Muscle of back (tissue), 11 donors: ENCODE measurements around the gene POFUT1. TPM values are rescaled to one million over a fixed set of nuclear protein-coding genes. Genes with fewer than 3 reads are reported as not detected.
A peak's percentile ranks its signal among the peaks of the same experiment; 100 is the strongest.
"Not testable (repeated sequence)": the region's sequence is repeated elsewhere in the genome, so short reads cannot be mapped to it uniquely, and the experiment has no call there.

Source experiments
- DNase-seq, 3 donors: peaks; one replicate each; pipeline versions ENCODE4 v3.0.0 to v3.0.0-alpha.2; 2013
- polyA plus RNA-seq, 10 donors: library from polyadenylated mRNA; unstranded; fragments of 120-200 nt; gene quantifications; one replicate each; pipeline ENCODE4 v1.2.1, GENCODE V29; 2013; ENCODE audit not compliant: insufficient read length in 10 of 10

Gene POFUT1
- polyA plus RNA-seq, 10 donors = 27.6 to 36.5 (median 29.8) TPM

DNA sequence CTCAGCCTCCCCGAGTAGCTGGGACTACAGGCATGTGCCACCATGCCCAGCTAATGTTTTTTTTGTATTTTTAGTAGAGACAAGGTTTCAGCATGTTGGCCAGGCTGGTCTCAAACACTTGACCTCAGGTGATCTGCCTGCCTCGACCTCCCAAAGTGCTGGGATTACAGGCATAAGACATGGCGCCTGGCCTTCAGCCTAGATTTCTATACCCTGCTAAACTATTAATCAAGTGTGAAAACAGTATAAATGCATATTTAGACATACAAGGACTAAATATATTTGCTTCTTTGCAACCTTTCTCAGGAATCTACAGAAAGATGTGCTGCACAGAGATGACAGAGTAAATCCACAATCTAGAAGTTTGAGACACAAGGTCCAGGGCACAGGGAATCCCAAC lies 67.5 kb downstream of the POFUT1 start:
- DNase-seq = not testable (repeated sequence)

DNA sequence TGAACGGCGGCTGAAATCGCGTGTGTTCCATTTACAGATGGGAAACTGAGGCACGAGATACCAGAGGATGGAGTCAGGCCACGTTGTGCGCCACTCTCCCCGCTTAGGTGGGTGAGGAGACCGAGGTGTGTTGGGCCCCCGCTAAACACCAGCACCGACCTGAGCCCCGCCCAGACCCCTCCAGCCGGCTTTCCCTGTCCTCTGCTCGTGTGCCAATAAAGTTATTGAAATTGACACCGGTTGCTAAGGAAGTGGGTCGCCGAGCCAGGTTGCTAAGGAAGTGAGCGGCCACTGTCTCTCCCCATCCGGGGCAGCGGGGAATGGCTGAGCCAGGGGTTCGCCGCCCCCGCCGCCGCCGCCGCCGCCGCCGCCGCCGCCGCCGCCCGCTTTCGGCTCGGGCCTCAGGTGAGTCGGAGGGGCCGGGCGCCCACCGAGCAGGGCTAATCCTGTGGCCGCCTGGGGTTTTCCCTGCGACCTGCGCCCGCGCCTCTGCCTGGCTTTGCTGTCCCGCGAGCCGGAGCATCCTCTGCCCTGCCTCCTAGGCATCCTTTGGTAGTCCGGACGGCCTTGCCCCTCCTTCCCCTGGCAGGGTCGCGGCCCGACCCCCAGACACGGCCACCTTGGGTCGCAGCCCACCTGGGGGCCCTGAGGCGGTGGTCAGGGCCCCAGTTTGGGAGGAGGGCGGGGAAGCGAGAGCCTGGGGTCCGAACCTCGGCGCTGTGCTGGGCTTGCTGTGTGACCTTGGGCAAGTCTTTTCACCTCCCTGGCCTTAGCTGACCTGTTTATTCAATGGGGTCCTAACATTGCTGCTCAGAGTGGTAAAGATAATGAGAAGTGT lies 69.9 kb downstream of the POFUT1 start, which contains the start of gene KIF3B:
TSS of gene KIF3B (plus strand) at position 291 of the 838 bp plus-strand sequence. CDS start 32,127 bp downstream, outside the sequence.
- peak; percentile 89 to 94 (median 91) for DNase-seq

DNA sequence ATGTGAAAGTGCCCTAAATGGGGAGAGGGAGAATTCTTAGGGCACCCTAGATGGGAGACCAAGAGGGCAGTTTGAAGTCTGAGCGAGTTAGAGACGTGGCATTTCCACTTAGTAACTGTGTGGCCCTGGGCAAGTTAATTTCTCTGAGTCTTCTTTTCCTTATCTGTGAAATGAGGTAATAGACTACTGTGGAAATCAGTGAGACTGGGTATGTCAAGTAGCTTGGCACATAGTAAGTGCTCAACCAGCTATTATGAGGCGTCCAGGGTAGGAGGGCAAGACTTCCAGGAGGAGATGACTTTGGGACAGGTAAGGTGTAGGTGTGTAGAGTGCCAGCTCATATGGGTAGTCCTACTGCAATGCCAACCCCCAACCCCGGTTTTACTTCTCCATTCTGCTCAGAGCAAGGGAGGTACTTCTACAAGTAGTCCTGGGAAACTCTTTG lies 70.5 kb downstream of the POFUT1 start:
- DNase-seq = peak in 1 of 3 donors; percentile 10

DNA sequence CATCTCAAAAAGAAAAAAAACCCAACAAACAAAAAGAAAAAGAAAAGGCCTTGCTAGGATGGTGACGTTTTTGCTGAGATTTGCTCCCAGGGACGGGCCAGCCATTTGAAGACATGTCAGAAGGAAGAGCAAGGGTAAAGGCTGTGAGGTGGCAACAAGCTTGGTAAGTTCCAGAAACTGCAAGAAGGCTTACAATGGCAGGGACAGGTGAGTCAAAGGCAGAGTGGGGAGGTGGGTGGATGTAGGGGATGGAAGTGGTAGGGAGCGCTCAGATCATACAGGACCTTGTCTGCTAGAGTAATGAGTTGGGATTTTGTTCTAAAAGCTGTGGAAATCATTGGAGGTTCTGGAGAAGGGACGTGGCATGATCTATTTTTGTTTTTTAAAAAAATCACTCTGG lies 74.0 kb downstream of the POFUT1 start:
- no peak for DNase-seq

DNA sequence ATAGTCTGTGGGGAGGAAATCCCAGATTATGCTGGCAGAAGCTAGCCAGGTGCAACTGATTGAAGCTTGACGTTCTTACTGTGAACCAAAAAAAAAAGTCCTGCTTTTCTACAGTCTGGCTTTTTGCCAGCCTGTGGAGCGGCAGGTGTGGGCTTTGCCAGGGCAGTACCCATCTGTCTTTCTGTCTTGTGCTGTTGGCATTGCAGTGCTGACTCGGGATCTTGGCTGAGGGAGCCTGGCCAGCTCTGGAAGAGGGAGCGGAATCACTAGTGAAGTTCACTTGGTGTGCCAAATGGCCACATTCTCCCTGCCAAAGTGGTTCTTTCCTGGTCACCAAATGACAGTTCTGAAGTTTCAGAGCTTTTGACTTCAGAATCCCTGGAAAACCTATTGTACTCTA lies 74.8 kb downstream of the POFUT1 start:
- DNase-seq = peak in 2 of 3 donors; percentile 15

DNA sequence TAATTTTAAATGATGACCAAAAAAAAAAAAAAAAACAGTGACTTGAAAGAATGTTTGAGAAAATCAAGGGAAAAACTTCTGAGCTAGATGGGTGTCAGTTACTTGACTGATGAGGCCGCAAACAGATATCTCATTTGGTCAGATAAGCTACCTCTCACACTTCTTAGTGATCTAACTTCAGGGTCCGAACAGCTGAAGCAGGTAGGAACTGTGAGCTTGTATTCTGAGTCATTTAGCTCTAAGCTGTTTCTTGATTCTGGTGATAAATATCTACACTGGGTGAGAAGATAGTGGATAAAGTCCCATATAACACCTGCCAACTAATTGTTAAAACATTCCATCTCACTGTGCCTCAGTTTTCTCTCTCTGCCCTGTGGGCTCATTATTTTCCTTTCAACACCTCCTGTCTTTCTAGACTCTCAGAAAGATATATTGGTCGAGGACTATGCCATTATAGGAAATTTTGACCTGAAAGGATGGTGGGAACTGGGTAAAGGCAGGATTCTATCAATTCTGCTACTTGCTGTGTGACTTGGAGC lies 77.5 kb downstream of the POFUT1 start:
- DNase-seq = no peak

DNA sequence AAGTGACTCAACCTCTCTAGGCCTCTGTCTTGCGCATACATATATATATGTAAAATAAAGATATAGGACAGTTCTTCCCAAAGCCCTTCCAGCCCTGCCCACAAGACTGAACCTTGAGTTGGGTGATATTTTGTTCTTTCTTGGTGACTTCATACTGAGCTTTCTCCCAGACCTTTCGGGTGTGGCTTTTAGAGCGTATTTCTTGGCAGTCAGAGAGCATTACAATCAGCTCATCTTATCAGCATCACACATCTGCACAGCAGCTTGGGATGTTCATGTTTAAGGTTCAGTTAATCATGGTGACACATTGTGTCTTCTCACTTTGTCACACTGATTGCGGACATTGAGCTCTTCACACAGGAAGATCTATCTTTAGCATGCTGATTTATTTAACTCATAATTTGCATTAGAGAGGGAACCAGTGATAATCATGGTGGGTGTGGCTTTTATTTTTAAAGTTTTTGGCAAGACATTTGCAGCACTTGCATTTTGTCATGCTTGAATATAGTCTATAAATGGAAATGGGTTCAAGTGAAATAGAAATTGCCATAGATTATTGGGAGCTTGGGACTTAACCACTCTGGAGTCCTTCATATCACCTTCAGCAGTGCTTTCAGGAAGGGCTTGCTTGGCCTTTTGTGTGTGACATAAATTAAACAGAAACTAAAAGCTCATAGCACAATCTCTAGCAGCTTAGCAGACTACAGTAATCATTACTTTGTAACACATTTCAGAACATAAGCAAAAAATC lies 78.1 kb downstream of the POFUT1 start:
- peak in 2 of 3 donors; percentile 12 to 55 for DNase-seq

DNA sequence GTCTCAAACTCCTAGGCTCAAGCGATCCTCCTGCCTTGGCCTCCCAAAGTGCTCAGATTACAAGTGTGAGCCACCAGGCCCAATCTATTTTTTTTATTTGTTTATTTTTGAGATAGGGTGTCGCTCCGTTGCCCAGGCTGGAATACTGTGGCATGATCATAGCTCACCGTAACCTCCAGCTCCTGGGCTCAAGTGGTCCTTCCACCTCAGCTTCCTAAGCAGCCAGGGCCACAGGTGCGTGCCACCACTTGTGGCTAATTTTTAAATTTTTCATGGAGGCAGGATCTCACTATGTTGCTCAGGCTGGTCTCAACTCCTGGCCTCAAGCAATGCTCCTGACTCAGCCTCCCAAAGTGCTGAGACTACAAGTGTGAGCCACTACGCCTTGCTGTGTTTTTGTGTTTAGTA lies 79.6 kb downstream of the POFUT1 start:
- no peak for DNase-seq

Other genes starting within 250 kb of the POFUT1 start
- gene XKR7, start 239.7 kb upstream of the POFUT1 start, polyA plus RNA-seq = under 1 TPM in 8 of 10 donors, not detected in 2; 0.07 to 0.16 (median 0.09) TPM
- gene CCM2L, start 197.4 kb upstream of the POFUT1 start, polyA plus RNA-seq = 1 to 10 TPM; 4.3 to 7.0 (median 5.2) TPM
- 1 to 10 TPM; 3.4 to 5.7 (median 4.5) TPM for gene HCK, start 155.6 kb upstream of the POFUT1 start, polyA plus RNA-seq
- gene TM9SF4, start 98.2 kb upstream of the POFUT1 start, polyA plus RNA-seq = 10 to 100 TPM; 39.8 to 49.9 (median 42.5) TPM
- 10 to 100 TPM; 10.6 to 15.5 (median 12.4) TPM for gene PLAGL2, start 137 bp upstream of the POFUT1 start, polyA plus RNA-seq
- gene KIF3B, start 69.8 kb downstream of the POFUT1 start, polyA plus RNA-seq = 10 to 100 TPM; 10.9 to 16.9 (median 13.2) TPM
- gene ASXL1, start 150.5 kb downstream of the POFUT1 start, polyA plus RNA-seq = 10 to 100 TPM; 28.7 to 48.9 (median 38.0) TPM